PC-3 (cell line): ENCODE data around the gene ESR1.

ENCODE experiments used
- CTCF ChIP-seq: fragments of 300-600 bp; sonication (generic); conservative IDR thresholded peaks from 2 replicates; pipeline ENCODE4 v1.5.1; 2017; ENCODE audit warnings: antibody characterized with exemption, low read depth, mild to moderate bottlenecking, low read length
- EZH2phosphoT487 ChIP-seq: fragments of 300-600 bp; sonication (generic); IDR thresholded peaks from 2 replicates; pipeline ENCODE4 v1.6.1; 2018; ENCODE audit warnings: mild to moderate bottlenecking, antibody characterized with exemption, low read length, borderline replicate concordance

DNA sequence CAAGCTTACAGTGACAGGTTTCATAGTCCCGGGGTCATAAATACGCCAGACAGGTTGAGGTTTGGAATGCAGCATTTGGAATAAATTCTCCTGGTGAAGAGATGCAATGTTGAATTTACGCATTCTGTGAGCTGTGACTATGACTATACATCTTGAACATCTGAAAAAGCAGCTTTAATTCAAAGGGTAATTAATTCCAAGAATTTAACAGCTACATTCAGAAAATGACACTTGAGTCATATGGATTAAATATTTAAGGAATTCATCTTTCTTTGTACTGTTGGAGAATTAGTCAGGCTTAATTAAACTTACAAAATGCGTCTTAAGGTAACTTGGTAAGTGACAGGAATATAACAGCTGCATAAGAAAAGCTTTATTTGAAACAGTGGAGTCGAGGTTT is 74.7 kb downstream of the ESR1 start:
- TF ChIP-seq EZH2phosphoT487: no peak
- TF ChIP-seq CTCF: no peak
